Activated CD4-positive, CD25-positive, alpha-beta regulatory T cell treated with anti-CD3 and anti-CD28 coated beads, Interleukin-2, amount 50 U/mL, for 24 hours (primary cell): ENCODE measurements around the gene ZNF593OS.

Experiments used
- ATAC-seq, 2 donors: fragments of 150-1000 bp; cut with Tn5 transposase; one replicate each; pipeline ENCODE4 v1.10.0; 2021; ENCODE audit warnings: mild to moderate bottlenecking in 1 of 2, moderate library complexity in 1 of 2

ZNF593OS gene

DNA sequence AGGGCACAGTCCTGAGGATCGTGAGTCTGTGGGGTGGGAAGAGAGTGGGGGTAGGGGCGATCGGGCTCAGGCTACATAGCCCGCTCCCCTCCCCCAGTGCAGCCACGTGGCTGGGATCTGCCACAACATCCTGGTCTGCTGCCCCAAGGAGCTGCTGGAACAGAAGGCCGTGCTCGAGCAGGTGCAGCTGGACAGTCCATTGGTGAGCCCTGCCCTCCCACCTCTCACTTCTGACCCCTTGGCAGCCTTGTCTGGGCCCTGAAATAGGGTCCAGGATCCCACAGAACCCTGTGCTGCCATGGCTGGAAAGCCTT, 10.7 kb upstream of the ZNF593OS start:
- no peak for ATAC-seq

GRCh38 chr1:26181586-26182382, 10.2 kb upstream of the ZNF593OS start:
- peak; percentile 92 to 93 for ATAC-seq

DNA sequence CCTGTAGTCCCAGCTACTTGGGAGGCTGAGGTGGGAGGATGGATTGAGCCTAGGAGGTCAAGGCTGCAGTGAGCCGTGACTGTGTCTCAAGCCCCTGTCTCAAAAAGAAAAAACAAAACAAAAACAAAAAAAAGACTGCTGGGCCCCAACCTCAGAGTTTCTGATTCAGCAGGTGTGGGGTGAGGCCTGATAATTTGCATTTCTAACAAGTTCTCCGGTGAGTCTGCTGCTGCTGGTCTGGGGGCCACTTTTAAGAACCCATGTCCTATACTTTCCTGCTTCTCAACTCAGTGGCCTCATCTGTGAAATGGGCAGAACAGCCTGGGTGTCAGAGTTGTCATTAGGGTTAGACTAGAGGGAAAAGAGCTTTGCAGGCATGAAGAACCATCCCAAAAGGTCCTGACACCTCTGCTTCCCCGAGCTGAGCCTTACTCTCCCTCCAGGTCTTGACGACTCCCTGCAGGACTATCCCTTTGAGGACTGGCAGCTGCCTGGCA, 8.4 kb upstream of the ZNF593OS start:
- no peak for ATAC-seq

DNA sequence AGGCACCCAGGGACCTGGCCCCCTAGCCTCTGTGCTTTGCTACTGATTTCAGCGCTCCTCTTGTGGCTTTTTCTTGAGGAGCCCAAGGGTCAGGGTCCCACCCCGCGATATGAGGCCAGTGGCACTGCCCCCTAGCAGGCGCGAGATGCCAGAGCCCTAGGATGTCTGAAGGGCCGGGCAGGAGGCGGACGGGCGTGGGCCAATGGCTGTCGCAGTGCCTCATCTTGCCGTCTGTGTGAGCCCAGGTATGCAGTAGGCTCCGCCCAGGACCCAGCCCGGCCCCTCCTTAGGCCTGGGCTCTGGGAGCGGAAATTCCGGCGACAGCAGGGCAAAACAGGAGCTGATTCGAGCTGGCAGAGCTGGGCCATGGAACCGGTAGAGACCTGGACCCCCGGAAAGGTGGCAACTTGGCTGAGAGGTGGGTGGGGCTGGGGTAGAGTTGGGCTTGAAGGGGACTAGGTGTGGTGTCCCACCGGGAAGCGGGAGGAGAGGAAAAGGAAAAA, 5.6 kb upstream of the ZNF593OS start, which contains the start of gene CNKSR1:
Gene CNKSR1 (plus strand): TSS at position 310 of the 503 bp plus-strand sequence. CDS start 57 bp downstream, at position 367.
- peak in 1 of 2 donors; percentile 39 for ATAC-seq

- ATAC-seq: no peak
These were observed 3.7 kb upstream of the ZNF593OS start for GRCh38 chr1:26175346-26175745.

- no peak for ATAC-seq
These were observed 1.2 kb downstream of the ZNF593OS start for GRCh38 chr1:26170472-26170821.

DNA sequence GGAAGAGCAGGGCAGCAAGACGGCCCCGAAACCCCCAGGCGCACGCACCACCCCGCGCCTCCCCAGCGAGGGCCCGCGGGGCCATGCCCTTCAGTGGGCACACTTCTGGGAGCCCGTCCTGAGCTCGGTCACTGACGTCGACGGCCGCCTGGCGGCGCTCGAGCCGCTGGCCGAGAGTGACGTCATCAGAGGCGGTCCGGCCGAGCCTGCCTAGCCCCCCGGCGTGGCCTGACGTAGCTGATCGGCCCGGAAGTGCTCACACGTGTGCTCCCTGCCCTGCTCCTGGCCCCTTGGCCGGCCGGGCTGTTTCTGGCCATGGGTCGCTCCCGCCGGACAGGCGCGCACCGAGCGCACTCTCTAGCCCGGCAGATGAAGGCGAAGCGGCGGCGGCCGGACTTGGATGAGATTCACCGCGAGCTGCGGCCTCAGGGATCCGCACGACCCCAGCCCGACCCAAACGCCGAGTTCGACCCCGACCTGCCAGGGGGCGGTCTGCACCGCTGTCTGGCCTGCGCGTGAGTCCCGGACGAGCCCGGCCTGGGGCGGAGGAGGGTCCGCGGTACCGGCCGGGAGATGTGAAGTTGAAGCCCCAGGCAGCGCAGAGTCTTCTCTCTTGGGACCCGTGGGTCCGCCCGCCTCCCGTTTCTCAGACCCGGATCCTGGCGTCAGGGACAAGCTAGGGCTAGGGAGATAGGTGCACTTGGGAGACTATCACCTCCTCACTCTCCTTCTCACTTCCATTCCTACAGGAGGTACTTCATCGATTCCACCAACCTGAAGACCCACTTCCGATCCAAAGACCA, 1.8 kb downstream of the ZNF593OS start, which contains the start of gene ZNF593:
Gene ZNF593 (plus strand): TSS at position 240 of the 803 bp plus-strand sequence. CDS start 76 bp downstream, at position 316.
- peak; percentile 92 to 95 for ATAC-seq

DNA sequence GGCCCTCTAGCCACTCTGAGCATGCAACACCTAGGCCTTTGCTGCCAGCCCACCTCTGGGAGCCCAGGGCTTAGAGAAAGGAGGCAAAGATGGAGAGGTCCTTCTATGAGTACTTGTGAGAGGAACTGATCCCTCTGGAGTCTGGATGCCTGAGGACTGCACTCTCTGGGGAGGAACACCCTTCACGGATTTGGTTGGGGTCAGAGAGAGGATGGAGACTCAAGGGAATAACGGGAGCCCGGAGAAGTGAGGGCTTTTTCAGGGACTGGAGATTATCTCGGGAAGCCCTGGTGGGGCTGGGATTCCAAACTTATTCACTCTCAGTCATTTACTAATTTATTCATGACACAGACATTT, 2.5 kb downstream of the ZNF593OS start:
- ATAC-seq: no peak

GRCh38 chr1:26168410-26169197, 3.0 kb downstream of the ZNF593OS start, which contains the start of gene C1orf232:
Gene C1orf232, minus strand, starts transcription at chr1:26168963. Its CDS starts 464 bp downstream, at chr1:26168499.
- ATAC-seq: no peak

GRCh38 chr1:26166719-26167281, 4.8 kb downstream of the ZNF593OS start:
- ATAC-seq: no peak

DNA sequence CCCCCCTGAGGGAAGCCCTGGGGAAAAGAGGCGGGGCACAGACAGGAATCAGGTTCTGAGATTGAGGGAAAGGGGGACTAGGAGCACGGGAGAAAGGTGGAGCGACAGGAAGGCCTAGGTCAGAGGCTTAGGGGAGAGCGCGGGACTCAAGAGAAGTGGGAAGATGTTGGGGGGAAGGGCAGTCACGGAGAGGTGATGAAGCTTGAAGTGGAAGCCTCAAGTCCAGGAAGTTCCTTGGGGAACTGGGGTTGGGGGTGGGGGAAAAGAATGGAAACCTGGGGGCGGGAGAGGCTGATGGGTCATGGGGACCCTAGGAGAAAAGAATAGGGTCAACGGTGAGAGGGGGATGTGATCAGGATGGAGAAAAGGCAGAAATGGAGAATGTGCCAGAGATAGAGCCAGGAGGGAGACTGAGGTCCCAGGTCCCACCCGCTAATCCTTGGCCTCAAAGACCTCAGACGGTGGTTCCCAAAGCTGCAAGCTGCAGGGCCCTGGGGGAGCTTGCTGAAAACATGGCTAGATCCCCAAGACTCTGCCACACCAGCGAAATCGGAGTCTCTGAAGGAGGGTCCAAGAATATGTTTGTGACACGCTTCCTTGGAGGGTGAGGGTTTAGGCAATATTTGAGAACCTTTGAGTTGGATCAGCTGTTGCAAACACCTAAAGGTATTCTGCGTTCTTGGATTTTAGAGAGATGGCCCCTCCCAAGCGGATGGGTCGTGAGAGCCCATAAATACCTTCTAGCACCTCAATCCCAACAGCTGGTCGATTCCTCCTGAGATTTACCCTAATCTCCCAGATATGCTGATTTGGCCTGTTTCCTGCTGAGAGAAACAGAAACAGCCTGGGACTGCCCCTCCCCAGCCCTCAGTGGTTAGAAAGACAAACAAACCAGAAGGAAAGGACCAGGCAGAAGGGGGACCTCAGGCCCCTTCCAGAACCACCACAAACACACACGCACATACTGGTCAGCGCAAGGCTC, 6.5 kb downstream of the ZNF593OS start:
- no peak for ATAC-seq

GRCh38 chr1:26164036-26164860, 7.4 kb downstream of the ZNF593OS start:
- peak; percentile 66 to 69 for ATAC-seq

- no peak for ATAC-seq
These were observed 8.0 kb downstream of the ZNF593OS start for GRCh38 chr1:26163684-26164035.

GRCh38 chr1:26162220-26162709, 9.4 kb downstream of the ZNF593OS start:
- ATAC-seq: no peak

DNA sequence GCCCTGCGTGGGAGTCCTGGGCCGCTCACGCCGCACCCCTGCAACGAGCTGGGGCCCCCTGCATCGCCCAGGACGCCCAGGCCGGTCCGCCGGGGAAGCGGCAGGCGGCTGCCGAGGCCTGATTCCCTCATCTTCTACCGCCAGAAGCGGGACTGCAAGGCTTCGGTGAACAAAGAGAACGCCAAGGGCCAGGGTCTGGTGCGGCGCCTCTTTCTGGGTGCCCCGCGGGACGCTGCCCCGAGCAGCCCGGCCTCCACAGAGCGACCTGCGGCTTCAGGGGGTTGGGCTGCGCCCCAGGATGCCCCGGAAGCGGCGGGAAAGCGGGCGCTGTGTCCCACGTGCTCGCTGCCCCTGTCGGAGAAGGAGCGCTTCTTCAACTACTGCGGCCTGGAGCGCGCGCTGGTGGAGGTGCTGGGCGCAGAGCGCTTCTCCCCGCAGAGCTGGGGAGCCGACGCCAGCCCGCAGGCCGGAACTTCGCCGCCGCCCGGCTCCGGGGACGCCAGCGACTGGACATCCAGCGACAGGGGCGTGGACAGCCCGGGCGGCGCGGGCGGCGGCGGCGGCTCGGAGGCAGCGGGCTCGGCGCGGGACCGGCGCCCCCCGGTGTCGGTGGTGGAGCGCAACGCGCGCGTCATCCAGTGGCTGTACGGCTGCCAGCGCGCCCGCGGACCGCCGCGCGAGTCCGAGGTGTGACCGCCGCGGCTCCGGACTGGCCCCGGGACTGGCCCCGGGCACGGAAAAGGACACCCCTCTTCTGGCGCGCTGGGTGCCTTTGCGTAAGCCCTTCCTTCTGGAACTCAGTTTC, 10.0 kb downstream of the ZNF593OS start:
- peak; percentile 52 to 57 for ATAC-seq

- no peak for ATAC-seq
These were observed 10.9 kb downstream of the ZNF593OS start for GRCh38 chr1:26160527-26161414.

DNA sequence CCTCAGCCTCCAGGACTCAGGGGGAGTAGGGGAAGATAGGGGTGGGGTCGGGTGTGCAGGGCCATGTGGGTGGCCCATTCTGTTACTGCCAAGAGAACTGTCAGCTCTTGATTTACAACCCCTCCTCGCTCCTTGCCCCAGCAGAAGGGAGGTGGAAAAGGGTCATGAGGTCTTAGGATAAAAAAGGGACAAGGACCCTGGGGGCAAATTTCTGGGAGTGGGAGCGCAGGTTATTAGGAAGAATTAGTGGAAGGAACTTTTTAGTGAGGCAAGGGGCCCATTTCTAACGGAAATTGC, 11.9 kb downstream of the ZNF593OS start:
- no peak for ATAC-seq
